GM19043 (cell line): ENCODE data around the gene HTR4.

ENCODE experiments used
- ATAC-seq: cut with Tn5 transposase; IDR thresholded peaks from one replicate; pipeline ENCODE4 v1.9.1; 2021; ENCODE audit warnings: low read depth; ENCODE audit not compliant: unreplicated experiment

HTR4 gene

GRCh38 chr5:148666353-148666752 is 12.0 kb upstream of the HTR4 start:
- no peak for ATAC-seq

- no peak for ATAC-seq
These were observed 11.1 kb upstream of the HTR4 start for GRCh38 chr5:148665431-148665830.

DNA sequence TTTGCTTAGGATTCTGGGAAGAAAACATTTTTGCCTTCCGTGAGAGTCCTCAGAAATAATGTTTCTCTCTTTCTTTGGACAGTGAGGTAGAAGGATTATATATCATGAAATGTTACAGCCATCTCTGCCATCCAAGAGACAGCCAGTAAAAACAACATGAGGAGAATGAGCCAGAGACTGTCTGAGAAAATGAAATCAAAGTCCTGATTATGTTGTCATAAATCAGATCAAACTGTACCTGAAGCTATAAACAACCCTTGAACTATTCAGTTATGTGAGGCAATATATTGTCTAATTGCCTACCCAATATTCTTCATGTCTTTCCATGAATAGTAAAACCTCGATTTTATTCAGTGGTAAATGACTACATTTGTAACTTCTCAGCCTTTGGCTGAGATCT is 9.2 kb upstream of the HTR4 start:
- no peak for ATAC-seq

- no peak for ATAC-seq
These were observed 6.0 kb upstream of the HTR4 start for GRCh38 chr5:148660346-148660660.

DNA sequence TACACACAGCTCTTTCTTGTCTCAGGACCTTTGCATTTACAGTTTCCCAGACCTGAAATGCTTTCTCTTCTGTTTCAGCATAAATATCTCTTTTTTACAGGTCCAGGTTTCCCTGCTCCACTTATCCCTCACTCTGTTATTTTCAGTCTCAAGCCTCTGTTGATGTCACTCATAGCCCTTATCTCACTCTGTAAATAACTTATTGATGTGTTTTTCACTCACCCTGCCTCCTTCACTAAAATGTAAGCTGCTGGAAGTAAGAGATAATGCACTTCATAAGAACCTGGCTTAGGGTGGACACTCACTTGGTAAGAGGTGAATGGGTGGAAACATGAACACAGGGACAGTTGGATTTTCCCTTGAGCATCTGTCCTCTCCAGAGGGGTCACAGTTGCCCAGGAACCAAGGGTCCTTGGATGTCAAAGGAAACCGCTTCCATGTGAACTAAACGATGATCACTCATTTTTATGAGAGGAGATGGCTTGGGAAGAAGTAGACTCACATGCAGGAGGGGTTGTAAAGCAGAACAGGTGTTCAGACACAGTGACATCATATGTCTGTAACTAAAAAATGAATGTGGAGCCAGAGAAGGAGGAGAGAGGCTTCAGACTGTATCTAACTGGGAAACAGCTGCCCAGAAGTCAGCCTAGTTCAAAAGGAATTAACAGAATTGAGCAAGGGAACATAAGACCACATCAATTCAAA is 5.5 kb upstream of the HTR4 start:
- ATAC-seq: no peak

- no peak for ATAC-seq
These were observed 964 bp downstream of the HTR4 start for GRCh38 chr5:148653291-148653835.

DNA sequence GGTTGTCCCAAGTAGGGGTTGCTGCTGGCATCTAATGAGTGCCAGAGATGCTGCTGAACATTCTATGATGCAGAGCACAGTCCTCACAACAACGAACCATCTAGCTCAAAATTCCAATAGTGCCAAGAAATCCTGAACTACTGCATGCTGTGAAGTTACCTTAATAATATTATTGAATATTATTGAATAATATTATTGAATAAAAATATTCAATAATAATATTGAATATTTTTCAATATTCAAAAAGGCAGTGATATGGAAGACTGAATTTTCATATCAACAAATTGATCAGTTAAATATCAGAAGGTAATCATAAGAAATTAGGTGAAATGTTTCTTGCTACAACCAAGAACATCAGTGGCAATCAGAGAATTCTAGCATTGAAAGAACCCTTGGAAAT is 2.8 kb downstream of the HTR4 start:
- ATAC-seq: no peak

GRCh38 chr5:148645527-148645926 is 8.8 kb downstream of the HTR4 start:
- no peak for ATAC-seq

GRCh38 chr5:148641735-148642134 is 12.6 kb downstream of the HTR4 start:
- ATAC-seq: no peak

GRCh38 chr5:148640471-148640870 is 13.9 kb downstream of the HTR4 start:
- no peak for ATAC-seq

- ATAC-seq: no peak
These were observed 15.2 kb downstream of the HTR4 start for GRCh38 chr5:148639081-148639480.

GRCh38 chr5:148636353-148636752 is 18.0 kb downstream of the HTR4 start:
- ATAC-seq: no peak

DNA sequence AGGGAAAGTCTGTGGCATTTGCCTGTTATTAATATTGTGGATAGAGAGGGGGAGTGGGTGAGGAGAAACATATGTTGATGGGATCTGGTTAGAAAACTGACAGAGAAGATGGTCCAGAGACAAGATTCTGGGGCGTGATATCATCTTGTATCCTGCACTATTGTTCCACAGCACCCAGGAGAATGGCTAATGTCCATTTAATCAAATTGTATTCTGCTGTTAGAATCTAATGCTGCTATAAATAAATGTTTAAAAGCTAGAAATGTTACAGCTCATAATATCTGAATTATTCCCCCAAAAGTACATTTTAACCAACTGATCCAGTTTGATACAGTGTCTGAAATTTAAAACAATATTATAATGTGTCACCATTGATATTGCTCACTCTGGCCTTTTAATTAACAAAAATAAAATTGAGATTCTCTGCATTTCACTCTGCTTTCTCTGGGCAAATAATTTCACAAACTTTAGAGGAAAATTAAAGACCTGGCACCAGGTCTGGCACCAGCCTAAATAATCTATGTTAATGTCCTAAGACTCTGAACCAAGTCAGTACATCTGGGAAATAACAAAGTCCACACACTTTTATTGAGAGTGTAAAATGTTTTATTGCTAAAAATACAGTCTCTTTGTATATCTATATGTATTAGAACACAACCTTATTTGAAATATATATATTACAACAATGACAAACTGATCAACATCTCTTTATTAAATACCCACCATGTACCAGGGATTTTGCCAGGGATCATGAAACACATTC is 18.8 kb downstream of the HTR4 start:
- ATAC-seq: no peak

DNA sequence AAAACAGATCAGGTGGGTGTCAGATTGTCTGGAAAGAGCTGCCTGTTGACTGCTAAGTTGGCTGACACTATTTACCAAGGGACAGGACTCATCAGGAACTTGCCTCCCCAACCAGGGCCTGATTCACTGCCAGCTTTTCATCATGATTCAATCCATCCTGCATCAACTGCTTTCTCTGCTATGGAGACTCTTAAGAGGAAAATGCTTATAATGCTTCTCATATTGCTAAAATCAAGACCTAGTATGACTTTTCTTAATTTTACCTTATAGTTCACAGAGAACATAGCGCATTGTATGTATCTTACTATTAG is 21.3 kb downstream of the HTR4 start:
- ATAC-seq: no peak

- no peak for ATAC-seq
These were observed 21.9 kb downstream of the HTR4 start for GRCh38 chr5:148632255-148633066.

DNA sequence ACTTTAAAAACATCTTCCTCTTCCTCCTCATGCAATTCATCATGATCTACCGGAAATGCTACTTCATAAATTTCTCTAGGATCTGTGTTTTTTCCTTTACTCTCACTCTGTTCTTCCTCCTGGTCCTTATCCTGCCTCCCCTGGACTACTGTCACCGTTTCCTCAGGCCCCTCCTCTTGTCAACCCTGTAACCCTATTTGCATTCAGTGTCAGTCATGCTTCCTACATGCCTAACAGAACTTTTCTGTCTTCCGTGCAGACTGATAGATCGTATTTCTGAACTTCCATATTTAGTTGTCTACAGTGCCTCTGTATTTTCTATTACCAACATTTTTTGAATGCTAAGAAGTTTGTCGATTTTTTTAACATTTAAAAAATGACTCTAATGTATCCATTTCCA is 27.3 kb downstream of the HTR4 start:
- no peak for ATAC-seq

GRCh38 chr5:148626081-148626613 is 28.2 kb downstream of the HTR4 start:
- ATAC-seq: no peak

DNA sequence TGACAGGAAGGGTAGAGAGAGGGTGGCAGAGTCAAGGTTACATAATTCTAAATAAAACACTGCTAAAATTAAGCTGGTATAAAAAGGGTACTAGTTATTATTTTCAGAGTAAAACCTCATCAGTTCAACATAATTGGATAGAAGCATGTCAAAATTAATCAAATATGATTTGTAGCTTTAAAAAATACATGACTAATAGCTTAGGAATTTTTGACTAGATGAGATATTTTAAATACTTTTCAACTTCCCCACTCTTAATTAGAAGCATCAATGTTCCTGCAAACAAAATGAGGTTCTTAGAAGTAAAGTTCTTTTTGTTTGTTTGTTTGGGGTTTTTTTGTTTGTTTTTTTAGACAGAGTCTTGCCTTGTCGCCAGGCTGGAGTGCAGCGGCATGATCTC is 29.1 kb downstream of the HTR4 start:
- ATAC-seq: no peak

- ATAC-seq: no peak
These were observed 30.6 kb downstream of the HTR4 start for GRCh38 chr5:148623741-148624140.

DNA sequence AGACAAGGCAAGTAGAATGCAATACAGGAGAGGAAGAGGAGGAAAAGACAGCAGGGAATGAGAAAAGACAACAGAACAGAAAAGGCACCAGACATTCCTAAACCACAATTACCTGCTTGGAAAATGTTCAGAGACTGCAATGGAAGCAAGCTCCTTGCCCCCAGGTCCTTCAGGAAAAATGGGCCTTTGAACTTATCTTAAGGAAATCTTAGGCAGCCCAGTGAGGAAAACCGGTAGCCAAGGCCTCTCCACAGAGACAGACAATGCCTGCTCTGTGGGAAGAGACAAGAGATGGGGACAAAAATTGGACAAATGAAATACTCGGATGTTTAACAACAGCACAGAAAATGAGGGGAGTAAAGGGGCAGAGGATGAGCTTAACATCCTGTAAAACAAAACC is 31.2 kb downstream of the HTR4 start:
- ATAC-seq: no peak

GRCh38 chr5:148620696-148621095 is 33.6 kb downstream of the HTR4 start:
- ATAC-seq: no peak
